ENCODE data around the gene CCDC54. TPM values are rescaled to one million over a fixed set of nuclear protein-coding genes. Genes with fewer than 3 reads are reported as not detected.

Gene CCDC54
- total and polyA plus RNA-seq, 4 donors = not detected

DNA sequence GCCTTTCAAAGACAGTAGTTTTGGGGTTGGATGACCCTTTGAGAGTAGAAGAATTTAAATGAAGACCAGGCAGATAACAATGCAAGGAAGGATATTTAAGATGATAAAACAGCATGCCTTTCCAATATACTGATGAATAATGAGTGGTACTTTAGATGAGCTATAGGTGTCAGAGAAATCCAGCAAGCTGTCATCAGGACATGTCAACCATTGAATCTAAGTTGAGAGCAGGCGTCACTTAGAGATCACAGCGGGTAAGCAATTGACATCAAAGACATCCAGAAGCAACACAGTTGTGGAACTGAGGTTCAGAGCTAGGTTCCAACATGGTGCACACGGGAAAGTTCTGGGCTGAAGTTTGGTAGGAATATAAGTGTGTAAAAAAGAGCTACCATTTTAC is 25.0 kb downstream of the CCDC54 start:
- DNase-seq (no peak), ATAC-seq (ENCODE audit: low FRiP score) (no peak)
- WGBS, 2 donors = 92 to 93% methylated on average over 3 of the region's 3 CpGs
- H3K9me3 ChIP-seq (ENCODE audit: control insufficient read depth, low read length) = no peaks in the 10 kb centered on the region
- H3K4me1 ChIP-seq (ENCODE audit: control insufficient read depth in 1 of 2, insufficient read depth in 2 of 2, low read length in 2 of 2) = no peaks in the 10 kb centered on the region
- no peak overlapping the region for H3K4me3 ChIP-seq (ENCODE audit: low read length in 2 of 2)
- intact Hi-C loops (cut with DNase I) = no loop called here
- no peak overlapping the region for H3K27ac ChIP-seq (ENCODE audit: low read depth in 1 of 2, low read length in 2 of 2)
- peaks cover 0 to 2% of the 10 kb centered on the region in 2 donors for H3K27me3 ChIP-seq (ENCODE audit: control insufficient read depth in 1 of 2, insufficient read depth in 2 of 2, low read length in 1 of 2)
- H3K36me3 ChIP-seq (ENCODE audit: control insufficient read depth in 1 of 2, insufficient read depth in 2 of 2, low read length in 1 of 2) = no peaks in the 10 kb centered on the region

DNA sequence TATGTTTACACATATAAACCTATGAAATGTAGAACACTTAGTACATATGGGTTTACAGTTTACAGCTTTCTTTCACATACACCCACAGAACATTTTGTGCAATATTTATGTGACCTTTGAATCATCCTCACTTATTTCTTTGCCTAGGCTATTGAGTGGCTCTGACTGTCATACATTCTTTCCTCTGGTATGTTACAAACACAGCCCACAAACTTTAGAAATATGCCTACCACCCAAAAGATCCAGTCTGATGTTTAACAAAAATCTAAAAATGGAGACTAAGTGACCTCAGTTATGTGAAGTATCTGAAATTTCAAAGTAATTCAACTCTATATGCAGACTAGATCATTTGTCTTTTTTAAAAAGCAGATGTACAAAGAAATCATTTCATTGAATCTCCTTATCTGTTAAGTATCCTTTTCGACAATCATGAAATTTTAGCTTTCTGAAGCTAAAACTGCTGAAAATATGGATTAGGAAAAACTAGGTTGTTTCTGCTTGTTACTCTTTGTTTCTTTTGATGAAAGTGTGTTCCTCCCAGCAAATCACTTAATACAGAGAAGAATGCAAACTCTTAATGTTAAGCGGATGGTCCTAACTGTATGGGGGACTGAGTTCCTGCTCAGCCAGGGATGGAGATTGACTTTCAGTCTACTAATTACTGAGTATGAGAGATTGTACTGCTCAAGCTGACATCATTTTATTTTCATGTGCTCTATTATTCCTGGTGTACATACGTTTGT is 27.7 kb downstream of the CCDC54 start:
- Histone ChIP-seq H3K4me1 (ENCODE audit: control insufficient read depth in 1 of 2, insufficient read depth in 2 of 2, low read length in 2 of 2) (no peaks in the 10 kb centered on the region), H3K27me3 (ENCODE audit: control insufficient read depth in 1 of 2, insufficient read depth in 2 of 2, low read length in 1 of 2) (no peaks in the 10 kb centered on the region), H3K4me3 (ENCODE audit: low read length in 2 of 2) (no peak overlapping the region), H3K36me3 (ENCODE audit: control insufficient read depth in 1 of 2, insufficient read depth in 2 of 2, low read length in 1 of 2) (no peaks in the 10 kb centered on the region), H3K27ac (ENCODE audit: low read depth in 1 of 2, low read length in 2 of 2) (no peak overlapping the region), H3K9me3 (ENCODE audit: control insufficient read depth, low read length) (peaks cover 5% of the 10 kb centered on the region)
- intact Hi-C loops (cut with DNase I) = no loop called here
- 64 to 78% methylated on average over 3 of the region's 3 CpGs for WGBS, 2 donors
- ATAC-seq (ENCODE audit: low FRiP score) = no peak
- no peak for DNase-seq

DNA sequence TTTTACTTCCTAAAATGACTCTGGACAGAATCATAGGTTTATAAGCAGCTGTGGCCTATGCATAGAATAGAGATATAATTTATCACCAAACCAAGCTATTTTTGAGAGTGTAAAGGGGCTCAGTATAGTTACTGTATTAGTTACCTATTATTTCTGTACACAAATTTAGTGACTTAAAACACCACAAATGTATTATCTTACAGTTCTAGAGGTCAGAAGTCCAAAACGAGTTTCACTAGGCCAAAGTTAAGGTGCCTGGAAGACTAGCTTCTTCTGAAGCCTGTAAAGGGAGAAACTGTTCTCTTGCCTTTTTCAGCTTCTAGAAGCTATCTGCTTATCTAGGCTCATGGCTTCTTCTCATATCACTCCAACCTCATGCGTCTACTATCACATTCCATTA is 30.1 kb downstream of the CCDC54 start:
- Histone ChIP-seq H3K4me1 (ENCODE audit: control insufficient read depth in 1 of 2, insufficient read depth in 2 of 2, low read length in 2 of 2) (no peaks in the 10 kb centered on the region), H3K27me3 (ENCODE audit: control insufficient read depth in 1 of 2, insufficient read depth in 2 of 2, low read length in 1 of 2) (no peaks in the 10 kb centered on the region), H3K27ac (ENCODE audit: low read depth in 1 of 2, low read length in 2 of 2) (no peak overlapping the region), H3K4me3 (ENCODE audit: low read length in 2 of 2) (no peak overlapping the region), H3K9me3 (ENCODE audit: control insufficient read depth, low read length) (peaks cover 5% of the 10 kb centered on the region), H3K36me3 (ENCODE audit: control insufficient read depth in 1 of 2, insufficient read depth in 2 of 2, low read length in 1 of 2) (no peaks in the 10 kb centered on the region)
- WGBS, 2 donors = 46% methylated on average over 2 of the region's 2 CpGs
- intact Hi-C loops (cut with DNase I) = no loop called here
- ATAC-seq (ENCODE audit: low FRiP score) (no peak), DNase-seq (no peak)

DNA sequence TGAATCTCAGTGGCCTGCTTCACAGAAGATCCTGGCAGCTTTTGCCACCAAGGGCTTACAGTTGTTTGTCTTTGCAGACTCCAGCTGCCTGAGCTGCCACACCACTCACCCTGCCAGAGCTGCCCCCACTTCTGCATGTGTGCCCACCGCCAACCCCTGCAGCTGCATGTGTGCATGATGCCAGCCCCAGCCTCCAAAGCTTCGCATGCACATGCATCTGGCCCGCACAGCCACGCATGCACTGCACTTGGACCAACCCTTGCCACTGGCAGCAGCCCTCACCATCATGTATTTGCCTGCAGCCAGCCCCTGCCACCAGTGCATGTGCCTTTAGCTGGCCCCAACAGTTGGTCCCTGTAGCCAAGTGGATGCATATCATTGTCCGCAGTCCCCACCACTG is 31.3 kb downstream of the CCDC54 start:
- H3K27me3 ChIP-seq (ENCODE audit: control insufficient read depth in 1 of 2, insufficient read depth in 2 of 2, low read length in 1 of 2) = no peaks in the 10 kb centered on the region
- no peak overlapping the region for H3K4me3 ChIP-seq (ENCODE audit: low read length in 2 of 2)
- H3K36me3 ChIP-seq (ENCODE audit: control insufficient read depth in 1 of 2, insufficient read depth in 2 of 2, low read length in 1 of 2) = no peaks in the 10 kb centered on the region
- ATAC-seq (ENCODE audit: low FRiP score) (no peak), DNase-seq (no peak)
- intact Hi-C loops (cut with DNase I) = no loop called here
- H3K27ac ChIP-seq (ENCODE audit: low read depth in 1 of 2, low read length in 2 of 2) = no peak overlapping the region
- 97 to 98% methylated on average over 5 of the region's 5 CpGs for WGBS, 2 donors
- peaks cover 5% of the 10 kb centered on the region for H3K9me3 ChIP-seq (ENCODE audit: control insufficient read depth, low read length)
- no peaks in the 10 kb centered on the region for H3K4me1 ChIP-seq (ENCODE audit: control insufficient read depth in 1 of 2, insufficient read depth in 2 of 2, low read length in 2 of 2)

DNA sequence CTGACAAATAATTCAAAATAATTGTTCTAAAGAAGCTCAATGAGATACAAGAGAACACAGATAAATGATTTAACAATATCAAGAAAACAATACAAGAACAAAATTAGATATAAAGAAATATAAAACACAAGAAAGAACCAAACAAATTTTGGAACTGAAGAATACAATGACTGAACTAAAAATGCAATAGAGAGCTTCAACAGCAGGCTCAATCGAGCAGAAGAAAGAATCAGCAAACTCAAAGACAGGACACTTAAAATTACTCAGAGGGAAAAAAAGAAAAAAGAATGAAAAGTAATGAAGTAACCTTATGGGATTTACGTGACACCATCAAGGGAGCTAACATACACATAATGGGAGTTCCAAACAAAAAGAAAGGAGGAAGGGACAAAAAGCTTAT is 32.1 kb downstream of the CCDC54 start:
- DNase-seq (no peak), ATAC-seq (ENCODE audit: low FRiP score) (no peak)
- Histone ChIP-seq H3K9me3 (ENCODE audit: control insufficient read depth, low read length) (peaks cover 5% of the 10 kb centered on the region), H3K27me3 (ENCODE audit: control insufficient read depth in 1 of 2, insufficient read depth in 2 of 2, low read length in 1 of 2) (no peaks in the 10 kb centered on the region), H3K4me3 (ENCODE audit: low read length in 2 of 2) (no peak overlapping the region), H3K4me1 (ENCODE audit: control insufficient read depth in 1 of 2, insufficient read depth in 2 of 2, low read length in 2 of 2) (no peaks in the 10 kb centered on the region), H3K27ac (ENCODE audit: low read depth in 1 of 2, low read length in 2 of 2) (no peak overlapping the region), H3K36me3 (ENCODE audit: control insufficient read depth in 1 of 2, insufficient read depth in 2 of 2, low read length in 1 of 2) (no peaks in the 10 kb centered on the region)
- 84 to 91% methylated on average over 2 of the region's 2 CpGs for WGBS, 2 donors
- intact Hi-C loops (cut with DNase I) = no loop called here

DNA sequence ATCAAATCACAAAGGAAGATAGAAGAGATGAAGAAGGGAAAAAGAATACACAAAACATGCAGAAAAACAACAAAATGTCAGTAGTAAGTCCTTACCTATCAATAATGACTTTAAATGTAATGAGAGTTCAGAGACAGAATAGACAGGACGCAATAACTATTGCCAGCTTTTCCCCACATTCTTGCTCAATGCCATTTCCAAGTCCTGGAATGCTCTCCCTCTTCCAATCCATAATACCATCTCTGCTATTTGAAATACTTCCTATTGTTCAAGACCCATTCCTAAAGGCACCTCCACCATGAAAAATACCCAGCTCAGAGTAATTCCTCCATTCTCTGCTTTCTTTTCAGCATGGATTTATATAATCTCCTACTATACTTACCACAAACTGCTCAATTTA is 33.4 kb downstream of the CCDC54 start:
- H3K36me3 ChIP-seq (ENCODE audit: control insufficient read depth in 1 of 2, insufficient read depth in 2 of 2, low read length in 1 of 2) = no peaks in the 10 kb centered on the region
- no peaks in the 10 kb centered on the region for H3K4me1 ChIP-seq (ENCODE audit: control insufficient read depth in 1 of 2, insufficient read depth in 2 of 2, low read length in 2 of 2)
- H3K9me3 ChIP-seq (ENCODE audit: control insufficient read depth, low read length) = peaks cover 5% of the 10 kb centered on the region
- ATAC-seq (ENCODE audit: low FRiP score) = no peak
- intact Hi-C loops (cut with DNase I) = no loop called here
- H3K27ac ChIP-seq (ENCODE audit: low read depth in 1 of 2, low read length in 2 of 2) = no peak overlapping the region
- WGBS, 2 donors = 81 to 95% methylated on average over 1 of the region's 1 CpG
- H3K4me3 ChIP-seq (ENCODE audit: low read length in 2 of 2) = no peak overlapping the region
- no peaks in the 10 kb centered on the region for H3K27me3 ChIP-seq (ENCODE audit: control insufficient read depth in 1 of 2, insufficient read depth in 2 of 2, low read length in 1 of 2)
- no peak for DNase-seq

DNA sequence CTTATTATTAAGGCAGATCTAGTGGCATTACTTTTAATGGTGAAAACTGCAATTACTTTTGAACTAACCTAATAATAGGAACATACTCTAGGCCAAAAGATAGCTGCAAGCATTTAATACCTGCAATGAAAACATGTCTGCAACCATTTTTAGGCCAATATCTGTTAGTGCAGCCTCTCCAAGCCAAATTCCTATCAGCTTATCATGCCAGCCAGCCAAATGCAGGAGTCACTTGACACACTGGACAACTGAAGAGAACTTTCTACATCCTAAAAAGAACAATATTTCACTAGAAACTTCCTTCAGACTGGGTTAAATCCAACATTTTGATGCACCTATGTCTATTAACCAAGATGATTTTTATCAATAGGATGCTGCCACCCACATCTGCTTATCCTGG is 33.8 kb downstream of the CCDC54 start:
- H3K27me3 ChIP-seq (ENCODE audit: control insufficient read depth in 1 of 2, insufficient read depth in 2 of 2, low read length in 1 of 2) = no peaks in the 10 kb centered on the region
- H3K4me3 ChIP-seq (ENCODE audit: low read length in 2 of 2) = no peak overlapping the region
- H3K4me1 ChIP-seq (ENCODE audit: control insufficient read depth in 1 of 2, insufficient read depth in 2 of 2, low read length in 2 of 2) = no peaks in the 10 kb centered on the region
- ATAC-seq (ENCODE audit: low FRiP score) (no peak), DNase-seq (no peak)
- peaks cover 5% of the 10 kb centered on the region for H3K9me3 ChIP-seq (ENCODE audit: control insufficient read depth, low read length)
- intact Hi-C loops (cut with DNase I) = no loop called here
- H3K36me3 ChIP-seq (ENCODE audit: control insufficient read depth in 1 of 2, insufficient read depth in 2 of 2, low read length in 1 of 2) = no peaks in the 10 kb centered on the region
- H3K27ac ChIP-seq (ENCODE audit: low read depth in 1 of 2, low read length in 2 of 2) = no peak overlapping the region

DNA sequence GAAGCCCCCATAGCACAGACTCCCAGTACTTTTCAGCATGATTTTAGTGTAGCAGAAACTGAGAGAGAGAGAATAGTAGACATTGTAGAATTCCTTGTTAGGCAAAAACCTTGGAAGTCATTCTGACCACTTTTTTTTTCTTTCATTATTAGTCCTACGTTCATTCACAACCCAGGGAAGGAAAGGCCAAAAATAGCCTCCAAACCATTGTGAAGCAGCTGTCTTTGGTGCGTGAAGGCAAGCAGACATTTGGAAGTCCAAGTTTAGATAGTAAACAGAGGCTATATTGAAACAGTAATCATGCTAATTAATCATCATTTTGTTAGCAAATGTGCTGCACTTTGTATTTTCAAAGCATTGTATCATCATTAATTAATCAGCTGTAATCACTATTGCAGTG is 34.5 kb downstream of the CCDC54 start:
- H3K4me1 ChIP-seq (ENCODE audit: control insufficient read depth in 1 of 2, insufficient read depth in 2 of 2, low read length in 2 of 2) = no peaks in the 10 kb centered on the region
- H3K36me3 ChIP-seq (ENCODE audit: control insufficient read depth in 1 of 2, insufficient read depth in 2 of 2, low read length in 1 of 2) = no peaks in the 10 kb centered on the region
- no peak overlapping the region for H3K4me3 ChIP-seq (ENCODE audit: low read length in 2 of 2)
- no peak overlapping the region for H3K27ac ChIP-seq (ENCODE audit: low read depth in 1 of 2, low read length in 2 of 2)
- peaks cover 5% of the 10 kb centered on the region for H3K9me3 ChIP-seq (ENCODE audit: control insufficient read depth, low read length)
- intact Hi-C loops (cut with DNase I) = no loop called here
- H3K27me3 ChIP-seq (ENCODE audit: control insufficient read depth in 1 of 2, insufficient read depth in 2 of 2, low read length in 1 of 2) = no peaks in the 10 kb centered on the region
- no peak for DNase-seq
- WGBS, 2 donors = 36 to 37% methylated on average over 2 of the region's 2 CpGs
- ATAC-seq (ENCODE audit: low FRiP score) = no peak

DNA sequence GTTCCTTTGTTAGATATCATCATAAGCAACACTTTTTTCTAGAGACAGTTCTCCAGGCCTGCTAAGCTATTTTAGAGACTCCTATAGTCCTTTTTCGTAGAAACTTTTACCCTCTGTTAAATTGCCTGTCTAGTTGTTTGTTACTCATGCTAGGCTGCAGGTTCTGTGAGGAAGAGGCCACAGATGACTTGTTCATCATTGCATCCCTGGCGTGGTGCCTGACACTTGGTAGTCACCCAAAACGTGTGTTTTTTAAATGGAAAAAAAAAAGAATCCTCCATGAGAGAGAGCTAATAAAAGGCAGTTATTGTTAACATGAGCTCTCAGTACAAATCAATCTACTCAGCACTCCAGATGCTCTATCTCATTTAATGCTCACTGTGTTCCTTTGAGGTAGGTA is 35.1 kb downstream of the CCDC54 start:
- Histone ChIP-seq H3K4me3 (ENCODE audit: low read length in 2 of 2) (no peak overlapping the region), H3K36me3 (ENCODE audit: control insufficient read depth in 1 of 2, insufficient read depth in 2 of 2, low read length in 1 of 2) (no peaks in the 10 kb centered on the region), H3K27me3 (ENCODE audit: control insufficient read depth in 1 of 2, insufficient read depth in 2 of 2, low read length in 1 of 2) (no peaks in the 10 kb centered on the region), H3K4me1 (ENCODE audit: control insufficient read depth in 1 of 2, insufficient read depth in 2 of 2, low read length in 2 of 2) (no peaks in the 10 kb centered on the region), H3K27ac (ENCODE audit: low read depth in 1 of 2, low read length in 2 of 2) (no peak overlapping the region), H3K9me3 (ENCODE audit: control insufficient read depth, low read length) (peaks cover 5% of the 10 kb centered on the region)
- ATAC-seq (ENCODE audit: low FRiP score) (no peak), DNase-seq (no peak)
- 72 to 76% methylated on average over 3 of the region's 3 CpGs for WGBS, 2 donors
- intact Hi-C loops (cut with DNase I) = no loop called here

All from aorta (tissue), 5 donors.